SK-N-SH treated with all-trans-retinoic acid at 6 μM for 48 hours (cell line): ENCODE measurements around the gene MED15.
A peak's percentile ranks its signal among the peaks of the same experiment; 100 is the strongest.

Experiments used
- ATAC-seq: fragments of 200-7000 bp; cut with Tn5 transposase; 3 replicates; pipeline ENCODE4 v1.9.1; 2020; ENCODE audit warnings: mild to moderate bottlenecking, moderate library complexity
- ARNTL ChIP-seq: fragments of 450-650 bp; formaldehyde crosslinking; IDR thresholded peaks from 2 replicates; pipeline ENCODE4 v1.5.0; 2020; ENCODE audit warnings: low read depth, mild to moderate bottlenecking, moderate library complexity, borderline replicate concordance
- BACH2 ChIP-seq: fragments of 250-450 bp; sonication (Bioruptor Pico); IDR thresholded peaks from 2 replicates; pipeline ENCODE4 v1.9.0; 2021; ENCODE audit warnings: mild to moderate bottlenecking, borderline replicate concordance
- CREB5 ChIP-seq: fragments of 250-450 bp; sonication (Bioruptor Pico); IDR thresholded peaks from 2 replicates; pipeline ENCODE4 v1.5.1; 2020; ENCODE audit warnings: low read depth, mild to moderate bottlenecking, moderate library complexity
- CSDC2 ChIP-seq: fragments of 250-450 bp; sonication (Bioruptor Pico); IDR thresholded peaks from 2 replicates; pipeline ENCODE4 v1.5.0; 2020; ENCODE audit warnings: mild to moderate bottlenecking, moderate library complexity
- CSRNP3 ChIP-seq: fragments of 250-450 bp; sonication (Bioruptor Pico); IDR thresholded peaks from 2 replicates; pipeline ENCODE4 v1.5.1; 2021; ENCODE audit warnings: mild to moderate bottlenecking, moderate library complexity
- ESRRG ChIP-seq: fragments of 250-450 bp; sonication (Bioruptor Pico); IDR thresholded peaks from 2 replicates; pipeline ENCODE4 v1.6.1; 2021; ENCODE audit warnings: mild to moderate bottlenecking
- GLIS3 ChIP-seq: fragments of 250-450 bp; sonication (Bioruptor Pico); IDR thresholded peaks from 2 replicates; pipeline ENCODE4 v1.5.0; 2020; ENCODE audit warnings: mild to moderate bottlenecking, moderate library complexity
- ISL1 ChIP-seq: fragments of 250-450 bp; sonication (Bioruptor Pico); IDR thresholded peaks from 2 replicates; pipeline ENCODE4 v2.1.2; 2022; ENCODE audit warnings: mild to moderate bottlenecking, moderate library complexity
- OSR1 ChIP-seq: fragments of 250-450 bp; sonication (Bioruptor Pico); IDR thresholded peaks from 2 replicates; pipeline ENCODE4 v1.8.0; 2022; ENCODE audit warnings: moderate library complexity, mild to moderate bottlenecking, inconsistent platforms
- PATZ1 ChIP-seq: fragments of 250-450 bp; sonication (Bioruptor Pico); IDR thresholded peaks from 2 replicates; pipeline ENCODE4 v1.8.0; 2020; ENCODE audit warnings: mild to moderate bottlenecking, moderate library complexity, borderline replicate concordance
- POU6F1 ChIP-seq: fragments of 250-450 bp; sonication (Bioruptor Pico); IDR thresholded peaks from 2 replicates; pipeline ENCODE4 v1.8.0; 2021; ENCODE audit warnings: low read depth, mild to moderate bottlenecking, moderate library complexity, borderline replicate concordance
- PPARA ChIP-seq: fragments of 250-450 bp; sonication (Bioruptor Pico); IDR thresholded peaks from 2 replicates; pipeline ENCODE4 v1.5.0; 2020; ENCODE audit warnings: mild to moderate bottlenecking, borderline replicate concordance
- RARB ChIP-seq: fragments of 250-450 bp; sonication (Bioruptor Pico); IDR thresholded peaks from 2 replicates; pipeline ENCODE4 v1.8.0; 2021; ENCODE audit warnings: mild to moderate bottlenecking, moderate library complexity
- SNAI2 ChIP-seq: fragments of 250-450 bp; sonication (Bioruptor Pico); IDR thresholded peaks from 2 replicates; pipeline ENCODE4 v1.5.0; 2020; ENCODE audit warnings: mild to moderate bottlenecking, moderate library complexity
- TCF4 ChIP-seq: fragments of 250-450 bp; sonication (Bioruptor Pico); IDR thresholded peaks from 2 replicates; pipeline ENCODE4 v1.8.0; 2021; ENCODE audit warnings: mild to moderate bottlenecking, moderate library complexity, borderline replicate concordance
- TOX ChIP-seq: fragments of 250-450 bp; sonication (Bioruptor Pico); IDR thresholded peaks from 2 replicates; pipeline ENCODE4 v1.8.0; 2021; ENCODE audit warnings: mild to moderate bottlenecking, moderate library complexity, borderline replicate concordance
- TSHZ2 ChIP-seq: fragments of 250-450 bp; sonication (Bioruptor Pico); IDR thresholded peaks from 2 replicates; pipeline ENCODE4 v1.5.0; 2020; ENCODE audit warnings: mild to moderate bottlenecking, moderate library complexity
- ZC3H10 ChIP-seq: fragments of 250-450 bp; sonication (Bioruptor Pico); IDR thresholded peaks from 2 replicates; pipeline ENCODE4 v1.5.1; 2021; ENCODE audit warnings: mild to moderate bottlenecking, moderate library complexity
- ZFP3 ChIP-seq: fragments of 250-450 bp; sonication (Bioruptor Pico); IDR thresholded peaks from 2 replicates; pipeline ENCODE4 v1.5.0; 2020; ENCODE audit warnings: mild to moderate bottlenecking, moderate library complexity
- ZFP30 ChIP-seq: fragments of 450-650 bp; formaldehyde crosslinking; IDR thresholded peaks from 2 replicates; pipeline ENCODE4 v1.5.0; 2022; ENCODE audit warnings: mild to moderate bottlenecking, moderate library complexity
- ZNF565 ChIP-seq: fragments of 450-650 bp; formaldehyde crosslinking; conservative IDR thresholded peaks from 2 replicates; pipeline ENCODE4 v1.5.0; 2020; ENCODE audit warnings: low read depth, mild to moderate bottlenecking, moderate library complexity
- ZNF70 ChIP-seq: fragments of 450-650 bp; formaldehyde crosslinking; IDR thresholded peaks from 2 replicates; pipeline ENCODE4 v1.5.0; 2020; ENCODE audit warnings: mild to moderate bottlenecking, moderate library complexity

MED15 gene

GRCh38 chr22:20511578-20512229, 4.3 kb downstream of the MED15 start:
- no peak for ATAC-seq
- no peak for TF ChIP-seq RARB
- TF ChIP-seq POU6F1 (CRISPR knock-in tag) = no peak
- no peak for TF ChIP-seq SNAI2 (CRISPR knock-in tag)
- no peak for TF ChIP-seq TCF4 (CRISPR knock-in tag)
- no peak for TF ChIP-seq ZC3H10 (CRISPR knock-in tag)
- TF ChIP-seq PPARA (CRISPR knock-in tag) = no peak

- ATAC-seq = peak; percentile 75
- no peak for TF ChIP-seq CSDC2 (CRISPR knock-in tag)
- no peak for TF ChIP-seq PATZ1 (CRISPR knock-in tag)
- no peak for TF ChIP-seq ZFP30 (CRISPR knock-in tag)
- no peak for TF ChIP-seq POU6F1 (CRISPR knock-in tag)
- TF ChIP-seq OSR1 (CRISPR knock-in tag) = no peak
- TF ChIP-seq TOX (CRISPR knock-in tag) = no peak
- TF ChIP-seq TSHZ2 = no peak
- no peak for TF ChIP-seq GLIS3 (CRISPR knock-in tag)
- no peak for TF ChIP-seq SNAI2 (CRISPR knock-in tag)
- no peak for TF ChIP-seq CSRNP3
- no peak for TF ChIP-seq ARNTL
- TF ChIP-seq, all 23 proteins: peak for 0
Observed at GRCh38 chr22:20514658-20515406, 7.4 kb downstream of the MED15 start.

- ATAC-seq = no peak
- TF ChIP-seq RARB = no peak
- TF ChIP-seq ZFP3 (CRISPR knock-in tag) = no peak
- TF ChIP-seq PPARA (CRISPR knock-in tag) = no peak
- no peak for TF ChIP-seq TOX (CRISPR knock-in tag)
- no peak for TF ChIP-seq BACH2 (CRISPR knock-in tag)
- TF ChIP-seq ESRRG (CRISPR knock-in tag) = no peak
- TF ChIP-seq OSR1 (CRISPR knock-in tag) = no peak
- TF ChIP-seq ZNF70 (CRISPR knock-in tag) = no peak
- TF ChIP-seq CREB5 (CRISPR knock-in tag) = no peak
- no peak for TF ChIP-seq CSRNP3
- TF ChIP-seq ZNF565 = no peak
- no peak for TF ChIP-seq GLIS3 (CRISPR knock-in tag)
- TF ChIP-seq PATZ1 (CRISPR knock-in tag) = no peak
- no peak for TF ChIP-seq ZC3H10 (CRISPR knock-in tag)
- TF ChIP-seq ISL1 = no peak
Observed at GRCh38 chr22:20516399-20516798, 9.0 kb downstream of the MED15 start.
